GM19452 (cell line): ENCODE measurements around the gene LRRC26.

ENCODE experiments used
- ATAC-seq: cut with Tn5 transposase; IDR thresholded peaks from one replicate; pipeline ENCODE4 v1.9.1; 2021; ENCODE audit not compliant: unreplicated experiment

The LRRC26 gene

GRCh38 chr9:137157618-137158415, 12.0 kb downstream of the LRRC26 start:
- ATAC-seq = no peak

GRCh38 chr9:137156567-137157375, 13.1 kb downstream of the LRRC26 start:
- ATAC-seq = no peak

- ATAC-seq = no peak
These were observed 16.9 kb downstream of the LRRC26 start for GRCh38 chr9:137152844-137153405.

- ATAC-seq = peak; percentile 48
These were observed 19.0 kb downstream of the LRRC26 start for GRCh38 chr9:137150617-137151457.

GRCh38 chr9:137149942-137150616, 19.8 kb downstream of the LRRC26 start:
- ATAC-seq = peak; percentile 19

GRCh38 chr9:137149363-137149762, 20.5 kb downstream of the LRRC26 start:
- no peak for ATAC-seq

- no peak for ATAC-seq
These were observed 21.2 kb downstream of the LRRC26 start for GRCh38 chr9:137148661-137149060.

- no peak for ATAC-seq
These were observed 21.6 kb downstream of the LRRC26 start for GRCh38 chr9:137148242-137148641.

GRCh38 chr9:137147793-137148160, 22.1 kb downstream of the LRRC26 start:
- no peak for ATAC-seq

- ATAC-seq = no peak
These were observed 22.6 kb downstream of the LRRC26 start for GRCh38 chr9:137147091-137147792.

GRCh38 chr9:137146527-137146918, 23.3 kb downstream of the LRRC26 start:
- ATAC-seq = no peak

GRCh38 chr9:137145731-137146526, 23.9 kb downstream of the LRRC26 start:
- no peak for ATAC-seq

- no peak for ATAC-seq
These were observed 26.4 kb downstream of the LRRC26 start for GRCh38 chr9:137143459-137143858.

- ATAC-seq = no peak
These were observed 27.6 kb downstream of the LRRC26 start for GRCh38 chr9:137141976-137142936.

- no peak for ATAC-seq
These were observed 28.6 kb downstream of the LRRC26 start for GRCh38 chr9:137141050-137141810.

- no peak for ATAC-seq
These were observed 29.5 kb downstream of the LRRC26 start for GRCh38 chr9:137140151-137141012.
